CD8-positive, alpha-beta memory T cell (primary cell): ENCODE measurements around the gene MPHOSPH10. TPM values are rescaled to one million over a fixed set of nuclear protein-coding genes. Genes with fewer than 3 reads are reported as not detected.
"Not testable (repeated sequence)": the region's sequence is repeated elsewhere in the genome, so short reads cannot be mapped to it uniquely, and the experiment has no call there.

ENCODE experiments used
- CTCF ChIA-PET: fragments of 350-600 bp; sonication (Branson Sonifier 250); formaldehyde crosslinking; loops from one replicate; lab custom pipeline; 2021; ENCODE audit warnings: antibody characterized with exemption; lab: Charles Lee
- POLR2A ChIA-PET: fragments of 350-600 bp; sonication (Branson Sonifier 250); formaldehyde crosslinking; loops from one replicate; lab custom pipeline; 2021; ENCODE audit warnings: antibody characterized with exemption; lab: Charles Lee
- DNase-seq, 5 donors: peaks; one replicate each; pipeline versions ENCODE4 v3.0.0 to v3.0.0-alpha.2; 2020 to 2022; ENCODE audit warnings: mixed read lengths in 1 of 5
- H3K27ac ChIP-seq: one replicate; pipeline ENCODE4 v1.7.0; 2013; ENCODE audit warnings: low read depth, mild to moderate bottlenecking, low read length, moderate library complexity
- H3K27me3 ChIP-seq: 2 replicates; pipeline ENCODE4 v1.7.0; 2013; ENCODE audit warnings: low read length, mild to moderate bottlenecking; ENCODE audit not compliant: insufficient read depth, poor library complexity, severe bottlenecking
- H3K36me3 ChIP-seq: 2 replicates; pipeline ENCODE4 v1.7.0; 2013; ENCODE audit warnings: mild to moderate bottlenecking, low read length, moderate library complexity; ENCODE audit not compliant: insufficient read depth
- H3K4me1 ChIP-seq: 2 replicates; pipeline ENCODE4 v1.7.0; 2013; ENCODE audit warnings: mild to moderate bottlenecking, low read length, moderate library complexity; ENCODE audit not compliant: insufficient read depth
- H3K4me3 ChIP-seq: 2 replicates; pipeline ENCODE4 v1.7.0; 2013; ENCODE audit warnings: mild to moderate bottlenecking, low read length
- H3K9me3 ChIP-seq: 2 replicates; pipeline ENCODE4 v1.7.0; 2013; ENCODE audit warnings: mild to moderate bottlenecking, low read length
- H3K27ac Mint-ChIP-seq, 8 donors: one replicate each; pipeline ENCODE4 v1.8.0; 2020 to 2021; ENCODE audit warnings: mixed read lengths in 8 of 8, mild to moderate bottlenecking in 6 of 8, inconsistent platforms in 3 of 8, moderate library complexity in 3 of 8
- H3K27me3 Mint-ChIP-seq, 2 donors: one replicate each; pipeline ENCODE4 v1.8.0; 2020 to 2021; ENCODE audit warnings: mixed read lengths in 2 of 2, mild to moderate bottlenecking in 1 of 2, moderate library complexity in 1 of 2
- H3K36me3 Mint-ChIP-seq, 3 donors: one replicate each; pipeline ENCODE4 v1.8.0; 2020 to 2021; ENCODE audit warnings: mixed read lengths in 3 of 3, inconsistent platforms in 1 of 3, mild to moderate bottlenecking in 1 of 3
- H3K4me1 Mint-ChIP-seq, 3 donors: one replicate each; pipeline ENCODE4 v1.8.0; 2020 to 2021; ENCODE audit warnings: mixed read lengths in 3 of 3, inconsistent platforms in 1 of 3, mild to moderate bottlenecking in 1 of 3
- H3K4me3 Mint-ChIP-seq, 7 donors: one replicate each; pipeline ENCODE4 v1.8.0; 2020 to 2021; ENCODE audit warnings: mixed read lengths in 7 of 7, mild to moderate bottlenecking in 6 of 7, moderate library complexity in 4 of 7, inconsistent platforms in 2 of 7
- H3K9me3 Mint-ChIP-seq, 5 donors: one replicate each; pipeline ENCODE4 v1.8.0; 2020 to 2022; ENCODE audit warnings: mixed read lengths in 5 of 5, mild to moderate bottlenecking in 3 of 5, moderate library complexity in 2 of 5, inconsistent platforms in 1 of 5
- polyA plus RNA-seq: library from polyadenylated mRNA; unstranded; fragments of 300-500 nt; fragmentation: Illumina TruSeq; gene quantifications from one replicate; pipeline ENCODE4 v1.2.3, GENCODE V29; 2021
- total RNA-seq, 2 experiments: library from RNA; stranded (reverse); gene quantifications; one replicate each; pipeline ENCODE4 v1.2.3, GENCODE V29; 2021

MPHOSPH10 gene
- total and polyA plus RNA-seq, 3 experiments from 2014 or later, result 30.6 to 65.4 (median 57.8) TPM

DNA sequence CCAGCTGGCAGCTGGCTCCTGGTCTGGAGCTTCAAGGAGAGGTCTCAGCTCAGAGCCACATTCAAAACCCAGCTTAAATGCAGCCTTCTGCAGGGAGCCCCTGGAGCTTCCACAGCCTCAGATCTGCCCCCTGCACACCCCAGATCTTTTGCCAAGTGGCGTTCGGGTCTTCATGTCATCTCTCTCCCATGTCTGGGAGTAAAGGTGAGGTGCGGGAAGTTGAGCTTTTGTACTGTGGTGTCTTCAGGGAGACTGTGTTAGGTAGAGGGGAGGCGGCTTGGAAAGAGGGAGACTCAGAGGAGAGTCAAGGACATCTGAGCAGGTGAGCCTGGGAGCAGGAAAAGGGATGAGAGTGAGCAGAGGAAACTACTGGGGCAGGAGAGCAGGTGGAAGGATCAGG is 25.4 kb downstream of the MPHOSPH10 start:
- CTCF ChIA-PET, result interaction anchor here (0.8 to 1.4 kb wide), 2 partner anchors 10 to 25 kb away, joined by 3 read pairs; partner anchors contain the start of gene MPHOSPH10
- H3K36me3 ChIP-seq, result no peaks in the 10 kb centered on the region
- H3K27me3 ChIP-seq, result no peaks in the 10 kb centered on the region
- Mint-ChIP-seq H3K9me3 (no peaks in the 10 kb centered on the region), H3K36me3 (peaks cover 0 to 5% (median 1%) of the 10 kb centered on the region in 3 donors), H3K27me3 (peaks cover 6 to 12% of the 10 kb centered on the region in 2 donors), H3K27ac (no peak overlapping the region), H3K4me3 (no peak overlapping the region), H3K4me1 (peaks cover 7 to 9% (median 8%) of the 10 kb centered on the region in 3 donors)
- peaks cover 5% of the 10 kb centered on the region for H3K4me1 ChIP-seq
- no peaks in the 10 kb centered on the region for H3K9me3 ChIP-seq
- no peak overlapping the region for H3K27ac ChIP-seq
- no peak overlapping the region for H3K4me3 ChIP-seq
- POLR2A ChIA-PET, result no interaction called here
- no peak for DNase-seq

DNA sequence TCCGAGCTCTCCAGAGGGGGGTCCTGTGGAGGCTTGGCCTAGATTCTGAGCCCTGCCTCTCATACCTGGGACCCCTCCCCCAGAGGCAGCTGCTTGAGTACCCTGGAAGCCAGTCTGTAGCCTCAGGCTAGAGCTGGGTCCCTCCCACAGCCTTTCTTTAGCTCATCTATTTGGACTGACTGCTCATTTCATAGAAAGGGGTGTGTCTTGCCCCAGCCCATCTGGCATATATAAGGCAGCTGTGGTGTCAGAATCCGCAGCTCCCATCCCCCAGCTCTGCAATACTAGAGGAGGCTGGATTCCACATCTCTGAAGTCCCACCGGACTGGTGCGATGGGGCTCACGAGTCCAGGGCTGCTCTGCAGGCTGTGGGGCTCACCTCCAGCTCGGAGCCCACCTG is 26.1 kb downstream of the MPHOSPH10 start:
- DNase-seq, result no peak
- H3K4me1 ChIP-seq, result peaks cover 5% of the 10 kb centered on the region
- ChIA-PET CTCF (interaction anchor here (1.5 kb wide), 1 partner anchor 12 kb away, joined by 4 read pairs; no protein-coding TSS in a partner anchor), POLR2A (no interaction called here)
- no peaks in the 10 kb centered on the region for H3K9me3 ChIP-seq
- Mint-ChIP-seq H3K4me3 (no peak overlapping the region), H3K4me1 (peaks cover 7 to 9% (median 8%) of the 10 kb centered on the region in 3 donors), H3K9me3 (no peaks in the 10 kb centered on the region), H3K27me3 (peaks cover 6 to 12% of the 10 kb centered on the region in 2 donors), H3K36me3 (no peaks in the 10 kb centered on the region), H3K27ac (no peak overlapping the region)
- H3K27ac ChIP-seq, result no peak overlapping the region
- no peaks in the 10 kb centered on the region for H3K36me3 ChIP-seq
- H3K27me3 ChIP-seq, result no peaks in the 10 kb centered on the region
- H3K4me3 ChIP-seq, result no peak overlapping the region

DNA sequence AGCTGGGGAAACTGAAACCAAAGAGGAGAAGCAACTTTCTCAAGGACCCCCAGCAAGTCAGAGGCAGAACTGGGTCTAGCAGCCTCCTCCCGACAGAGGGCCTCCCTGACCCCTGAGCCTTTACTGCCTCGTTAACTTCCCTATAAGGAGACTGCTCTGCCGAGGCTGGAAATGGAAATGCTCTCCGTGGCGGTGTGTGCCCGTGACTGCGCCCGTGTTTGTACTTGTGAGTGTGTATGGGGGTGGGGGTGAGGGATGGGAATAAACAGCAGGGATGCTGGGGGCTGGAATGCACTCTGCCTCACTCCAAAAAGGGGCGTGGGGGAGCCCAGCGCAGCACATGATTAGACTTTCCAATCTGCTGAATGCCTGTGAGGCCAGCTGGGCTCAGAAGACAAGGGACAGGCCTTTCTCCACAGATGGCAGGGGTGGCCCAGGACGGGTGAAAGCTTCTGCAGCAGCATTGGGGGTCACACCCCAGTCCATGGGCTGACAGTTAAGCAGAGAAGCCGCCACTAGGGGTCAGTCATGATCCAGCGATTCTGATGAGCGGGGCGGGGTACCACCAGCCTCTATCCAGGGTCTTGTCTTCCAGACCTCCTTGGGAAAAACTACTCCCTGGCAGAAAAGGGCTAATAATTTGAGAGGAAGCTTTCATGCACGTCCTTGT is 26.8 kb downstream of the MPHOSPH10 start:
- Histone ChIP-seq H3K9me3 (no peaks in the 10 kb centered on the region), H3K27me3 (no peaks in the 10 kb centered on the region), H3K4me1 (peaks cover 5% of the 10 kb centered on the region), H3K27ac (no peak overlapping the region), H3K4me3 (no peak overlapping the region), H3K36me3 (no peaks in the 10 kb centered on the region)
- H3K36me3 Mint-ChIP-seq, result no peaks in the 10 kb centered on the region
- CTCF ChIA-PET, result interaction anchor here (1.5 kb wide), 1 partner anchor 13 kb away, joined by 4 read pairs; no protein-coding TSS in a partner anchor
- POLR2A ChIA-PET, result no interaction called here
- DNase-seq, result peak; percentile 24 to 61 (median 29)
- peaks cover 9 to 15% of the 10 kb centered on the region in 2 donors for H3K27me3 Mint-ChIP-seq
- H3K4me3 Mint-ChIP-seq, result no peak overlapping the region
- no peaks in the 10 kb centered on the region for H3K9me3 Mint-ChIP-seq
- H3K4me1 Mint-ChIP-seq, result peaks cover 7 to 9% (median 8%) of the 10 kb centered on the region in 3 donors
- H3K27ac Mint-ChIP-seq, result peak overlapping the region in 1 of 8 donors; percentile 3

DNA sequence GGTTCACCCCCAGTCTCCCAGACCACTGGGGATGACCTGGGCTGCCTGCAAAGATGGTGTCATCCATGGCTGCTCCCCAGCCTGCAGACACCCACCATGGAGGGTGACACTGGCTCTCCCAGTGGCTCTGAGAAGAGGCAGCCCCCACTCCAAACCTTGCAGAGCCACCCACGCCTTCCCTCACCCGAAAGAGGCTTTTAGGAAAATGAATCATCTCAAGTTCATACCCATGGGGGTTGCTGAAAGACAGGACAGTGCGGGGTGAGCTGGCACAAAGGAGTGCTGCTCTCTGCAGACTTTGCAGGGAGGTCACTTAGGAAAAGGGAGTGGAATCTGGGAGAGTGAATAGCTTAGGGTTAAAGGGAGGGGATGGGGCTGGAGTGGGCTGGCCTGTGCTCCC is 36.4 kb downstream of the MPHOSPH10 start:
- Histone ChIP-seq H3K4me1 (no peaks in the 10 kb centered on the region), H3K27me3 (no peaks in the 10 kb centered on the region), H3K9me3 (no peaks in the 10 kb centered on the region), H3K4me3 (no peak overlapping the region), H3K36me3 (no peaks in the 10 kb centered on the region), H3K27ac (no peak overlapping the region)
- Mint-ChIP-seq H3K4me1 (no peaks in the 10 kb centered on the region), H3K36me3 (no peaks in the 10 kb centered on the region), H3K27ac (no peak overlapping the region), H3K4me3 (no peak overlapping the region), H3K9me3 (no peaks in the 10 kb centered on the region), H3K27me3 (peaks cover 10 to 13% of the 10 kb centered on the region in 2 donors)
- no peak for DNase-seq
- ChIA-PET POLR2A (no interaction called here), CTCF (no interaction called here)

DNA sequence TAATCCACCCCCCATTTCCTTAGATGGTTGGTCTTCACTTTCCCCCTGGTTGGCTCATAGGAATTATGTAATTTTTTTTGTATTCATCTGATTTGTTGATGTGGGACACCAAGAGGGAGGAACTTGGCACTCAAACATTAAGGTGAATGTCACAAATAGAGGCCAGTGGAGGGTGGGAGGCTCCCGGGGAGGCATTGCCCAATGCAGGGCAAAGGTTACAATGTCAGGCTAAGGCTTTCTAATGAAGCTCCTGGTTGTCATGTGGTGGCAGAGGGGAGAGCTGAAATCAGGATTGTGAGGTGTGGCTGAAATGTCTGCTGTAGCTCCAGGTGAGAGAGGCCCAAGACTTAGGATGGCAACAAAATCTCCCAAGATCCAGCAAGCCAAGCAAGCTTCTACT is 42.7 kb downstream of the MPHOSPH10 start:
- CTCF ChIA-PET, result no interaction called here

DNA sequence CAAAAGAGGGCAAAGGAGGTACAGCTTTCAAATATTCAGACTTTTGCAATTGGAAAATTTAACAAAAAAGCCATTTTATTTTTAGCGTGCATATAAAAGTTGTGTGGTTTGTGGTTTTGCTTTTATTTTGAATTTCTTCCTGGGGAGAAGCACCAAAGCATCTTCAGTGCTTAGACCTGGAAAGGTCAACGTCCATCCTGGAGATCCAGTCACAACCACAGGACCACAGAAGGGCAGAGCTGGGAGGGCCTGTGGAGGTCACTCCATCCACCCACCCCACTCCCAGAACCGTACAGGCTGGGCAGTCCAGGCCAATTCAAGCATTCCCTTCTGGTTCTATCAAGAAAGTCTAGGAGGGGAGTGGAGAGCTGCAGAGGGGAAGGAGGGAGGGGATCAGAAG is 43.8 kb downstream of the MPHOSPH10 start:
- H3K4me1 ChIP-seq, result no peaks in the 10 kb centered on the region
- H3K36me3 ChIP-seq, result no peaks in the 10 kb centered on the region
- no peak for DNase-seq
- no peak overlapping the region for H3K4me3 Mint-ChIP-seq
- no peaks in the 10 kb centered on the region for H3K9me3 ChIP-seq
- no peak overlapping the region for H3K4me3 ChIP-seq
- H3K4me1 Mint-ChIP-seq, result no peaks in the 10 kb centered on the region
- ChIA-PET CTCF (no interaction called here), POLR2A (no interaction called here)
- H3K27me3 Mint-ChIP-seq, result peaks cover 18 to 22% of the 10 kb centered on the region in 2 donors
- H3K27ac ChIP-seq, result no peak overlapping the region
- no peaks in the 10 kb centered on the region for H3K36me3 Mint-ChIP-seq
- no peaks in the 10 kb centered on the region for H3K27me3 ChIP-seq
- no peaks in the 10 kb centered on the region for H3K9me3 Mint-ChIP-seq
- H3K27ac Mint-ChIP-seq, result no peak overlapping the region

More for the DNA sequence above, 42.7 kb downstream of the MPHOSPH10 start:
- POLR2A ChIA-PET, result no interaction called here
- Histone ChIP-seq H3K4me3 (no peak overlapping the region), H3K27ac (no peak overlapping the region), H3K4me1 (no peaks in the 10 kb centered on the region), H3K27me3 (no peaks in the 10 kb centered on the region), H3K9me3 (no peaks in the 10 kb centered on the region), H3K36me3 (no peaks in the 10 kb centered on the region)
- Mint-ChIP-seq H3K4me3 (no peak overlapping the region), H3K27me3 (peaks cover 15 to 18% of the 10 kb centered on the region in 2 donors), H3K36me3 (no peaks in the 10 kb centered on the region), H3K4me1 (no peaks in the 10 kb centered on the region), H3K9me3 (no peaks in the 10 kb centered on the region), H3K27ac (no peak overlapping the region)
- no peak for DNase-seq

DNA sequence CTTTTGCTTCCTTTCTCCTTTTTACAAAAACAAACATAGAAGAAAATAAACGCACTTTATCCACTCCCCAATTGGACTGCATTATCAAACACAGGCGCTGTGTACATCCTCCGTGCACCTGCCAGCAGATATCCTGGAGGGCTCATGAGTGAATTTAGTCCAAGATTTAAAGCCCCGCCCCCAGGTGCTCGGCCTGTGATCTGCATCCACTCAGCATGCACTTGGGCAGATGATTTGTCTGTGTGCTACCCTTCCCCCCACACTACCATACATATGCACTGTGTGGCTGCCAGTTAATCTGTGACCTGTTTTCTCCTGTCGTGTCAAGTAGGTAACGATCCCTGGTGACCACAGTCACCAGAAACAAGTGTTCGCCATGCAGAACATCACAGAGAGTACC is 48.4 kb downstream of the MPHOSPH10 start:
- H3K4me3 Mint-ChIP-seq, DNase-seq, H3K4me1 ChIP-seq, H3K4me1 Mint-ChIP-seq, H3K27me3 ChIP-seq, H3K9me3 Mint-ChIP-seq, H3K27ac Mint-ChIP-seq, H3K36me3 Mint-ChIP-seq, H3K27ac ChIP-seq, CTCF ChIA-PET, POLR2A ChIA-PET, H3K36me3 ChIP-seq, H3K4me3 ChIP-seq, H3K9me3 ChIP-seq: not testable (repeated sequence)
- H3K27me3 Mint-ChIP-seq, result peaks cover 14 to 18% of the 10 kb centered on the region in 2 donors

DNA sequence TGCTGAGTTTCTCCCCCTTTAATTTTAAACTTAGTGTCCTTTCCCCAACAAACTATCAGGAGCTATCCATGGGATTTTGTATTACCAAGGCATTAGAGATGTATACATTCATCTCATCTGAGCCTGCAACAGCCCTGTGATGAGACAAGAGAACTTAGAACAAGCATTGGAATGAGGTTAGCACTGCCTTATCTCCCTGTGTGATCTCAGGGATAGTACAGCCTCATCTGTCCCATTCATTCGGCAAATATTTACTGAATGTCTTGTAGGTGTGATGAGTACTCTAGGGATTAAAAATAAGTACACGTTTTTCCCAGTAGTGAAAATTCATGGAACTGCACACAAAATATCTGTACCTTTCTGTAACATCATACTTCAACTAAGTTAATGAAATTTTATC is 50.9 kb downstream of the MPHOSPH10 start:
- no peaks in the 10 kb centered on the region for H3K36me3 Mint-ChIP-seq
- H3K9me3 ChIP-seq, result no peaks in the 10 kb centered on the region
- H3K4me3 ChIP-seq, result no peak overlapping the region
- ChIA-PET CTCF (no interaction called here), POLR2A (no interaction called here)
- no peak for DNase-seq
- H3K27me3 ChIP-seq, result no peaks in the 10 kb centered on the region
- H3K27me3 Mint-ChIP-seq, result peaks cover 5 to 10% of the 10 kb centered on the region in 2 donors
- H3K4me1 Mint-ChIP-seq, result no peaks in the 10 kb centered on the region
- no peak overlapping the region for H3K4me3 Mint-ChIP-seq
- H3K36me3 ChIP-seq, result no peaks in the 10 kb centered on the region
- H3K27ac Mint-ChIP-seq, result peak overlapping the region in 1 of 8 donors; percentile 38
- H3K27ac ChIP-seq, result no peak overlapping the region
- no peaks in the 10 kb centered on the region for H3K4me1 ChIP-seq
- no peaks in the 10 kb centered on the region for H3K9me3 Mint-ChIP-seq
